HEK293 (cell line): ENCODE results near the gene AKAP5.
A peak's percentile ranks its signal among the peaks of the same experiment; 100 is the strongest.

ENCODE experiments used
- AEBP2 ChIP-seq: fragments of 450-650 bp; formaldehyde crosslinking; IDR thresholded peaks from 2 replicates; pipeline ENCODE4 v1.5.1; 2016; ENCODE audit warnings: missing biosample characterization, missing genetic modification characterization, borderline replicate concordance
- BCL11A ChIP-seq: fragments of 450-650 bp; formaldehyde crosslinking; IDR thresholded peaks from 2 replicates; pipeline ENCODE4 v1.5.1; 2016; ENCODE audit warnings: low read depth, missing biosample characterization, missing genetic modification characterization
- BCL6B ChIP-seq: fragments of 450-650 bp; formaldehyde crosslinking; IDR thresholded peaks from 2 replicates; pipeline ENCODE4 v1.5.1; 2017; ENCODE audit warnings: missing biosample characterization, missing genetic modification characterization
- CTCF ChIP-seq: fragments of 450-650 bp; formaldehyde crosslinking; IDR thresholded peaks from 2 replicates; pipeline ENCODE4 v1.5.1; 2016; ENCODE audit warnings: missing biosample characterization, missing genetic modification characterization
- HOXD13 ChIP-seq: sonication (generic); formaldehyde crosslinking; IDR thresholded peaks from 2 replicates; pipeline ENCODE4 v1.8.0; 2022; ENCODE audit warnings: missing genetic modification reagents, borderline replicate concordance
- KLF7 ChIP-seq: fragments of 450-650 bp; formaldehyde crosslinking; IDR thresholded peaks from 2 replicates; pipeline ENCODE4 v1.5.1; 2016; ENCODE audit warnings: missing biosample characterization, missing genetic modification characterization, borderline replicate concordance
- MYNN ChIP-seq: fragments of 450-650 bp; formaldehyde crosslinking; IDR thresholded peaks from 2 replicates; pipeline ENCODE4 v1.5.1; 2016; ENCODE audit warnings: missing biosample characterization, missing genetic modification characterization, borderline replicate concordance
- RBAK ChIP-seq: fragments of 450-650 bp; formaldehyde crosslinking; IDR thresholded peaks from 2 replicates; pipeline ENCODE4 v1.5.1; 2016; ENCODE audit warnings: missing biosample characterization, missing genetic modification characterization
- SALL2 ChIP-seq: fragments of 450-650 bp; formaldehyde crosslinking; IDR thresholded peaks from 2 replicates; pipeline ENCODE4 v1.5.0; 2017; ENCODE audit warnings: missing biosample characterization, mild to moderate bottlenecking, missing genetic modification characterization, borderline replicate concordance
- TRIM28 ChIP-seq: IDR thresholded peaks from 2 replicates; pipeline ENCODE4 v1.6.1; 2011; ENCODE audit warnings: low read length, control low read depth, borderline replicate concordance
- ZBTB10 ChIP-seq: fragments of 450-650 bp; formaldehyde crosslinking; IDR thresholded peaks from 2 replicates; pipeline ENCODE4 v1.5.1; 2016; ENCODE audit warnings: missing biosample characterization, missing genetic modification characterization
- ZIC2 ChIP-seq: fragments of 450-650 bp; formaldehyde crosslinking; IDR thresholded peaks from 2 replicates; pipeline ENCODE4 v1.5.1; 2016; ENCODE audit warnings: missing biosample characterization, missing genetic modification characterization
- ZNF138 ChIP-seq: fragments of 450-650 bp; formaldehyde crosslinking; IDR thresholded peaks from 2 replicates; pipeline ENCODE4 v1.5.1; 2016; ENCODE audit warnings: missing biosample characterization, missing genetic modification characterization, borderline replicate concordance
- ZNF16 ChIP-seq: fragments of 450-650 bp; formaldehyde crosslinking; IDR thresholded peaks from 2 replicates; pipeline ENCODE4 v1.5.1; 2016; ENCODE audit warnings: low read depth, missing biosample characterization, missing genetic modification characterization
- ZNF174 ChIP-seq: fragments of 450-650 bp; formaldehyde crosslinking; IDR thresholded peaks from 2 replicates; pipeline ENCODE4 v1.5.0; 2017; ENCODE audit warnings: missing biosample characterization, mild to moderate bottlenecking, missing genetic modification characterization
- ZNF2 ChIP-seq: fragments of 450-650 bp; formaldehyde crosslinking; IDR thresholded peaks from 2 replicates; pipeline ENCODE4 v1.5.1; 2016; ENCODE audit warnings: missing biosample characterization, missing genetic modification characterization
- ZNF23 ChIP-seq: fragments of 450-650 bp; formaldehyde crosslinking; IDR thresholded peaks from 2 replicates; pipeline ENCODE4 v1.5.1; 2016; ENCODE audit warnings: missing biosample characterization, missing genetic modification characterization, borderline replicate concordance
- ZNF311 ChIP-seq: fragments of 450-650 bp; formaldehyde crosslinking; IDR thresholded peaks from 2 replicates; pipeline ENCODE4 v1.5.1; 2017; ENCODE audit warnings: missing biosample characterization, missing genetic modification characterization, borderline replicate concordance
- ZNF341 ChIP-seq: fragments of 450-650 bp; formaldehyde crosslinking; IDR thresholded peaks from 2 replicates; pipeline ENCODE4; 2016; ENCODE audit warnings: low read depth, missing biosample characterization, missing genetic modification characterization
- ZNF354C ChIP-seq: fragments of 450-650 bp; formaldehyde crosslinking; IDR thresholded peaks from 2 replicates; pipeline ENCODE4 v1.5.1; 2016; ENCODE audit warnings: missing biosample characterization, missing genetic modification characterization, low read depth, borderline replicate concordance
- ZNF366 ChIP-seq: fragments of 450-650 bp; formaldehyde crosslinking; conservative IDR thresholded peaks from 2 replicates; pipeline ENCODE4 v1.5.1; 2016; ENCODE audit warnings: missing biosample characterization, missing genetic modification characterization
- ZNF37A ChIP-seq: fragments of 450-650 bp; IDR thresholded peaks from 2 replicates; pipeline ENCODE4 v1.5.1; 2018; ENCODE audit warnings: missing biosample characterization, missing genetic modification characterization
- ZNF501 ChIP-seq: fragments of 450-650 bp; formaldehyde crosslinking; IDR thresholded peaks from 2 replicates; pipeline ENCODE4 v1.5.1; 2016; ENCODE audit warnings: missing biosample characterization, missing genetic modification characterization
- ZNF548 ChIP-seq: fragments of 450-650 bp; formaldehyde crosslinking; IDR thresholded peaks from 2 replicates; pipeline ENCODE4 v1.5.1; 2016; ENCODE audit warnings: missing biosample characterization, missing genetic modification characterization
- ZNF561 ChIP-seq: fragments of 450-650 bp; IDR thresholded peaks from 2 replicates; pipeline ENCODE4 v1.5.1; 2018; ENCODE audit warnings: missing biosample characterization, missing genetic modification characterization, borderline replicate concordance
- ZNF626 ChIP-seq: fragments of 450-650 bp; sonication (Bioruptor Pico); formaldehyde crosslinking; IDR thresholded peaks from 2 replicates; pipeline ENCODE4 v1.5.1; 2018; ENCODE audit warnings: missing biosample characterization, missing genetic modification characterization, inconsistent platforms
- ZNF629 ChIP-seq: fragments of 450-650 bp; formaldehyde crosslinking; IDR thresholded peaks from 2 replicates; pipeline ENCODE4 v1.5.1; 2017; ENCODE audit warnings: missing biosample characterization, missing genetic modification characterization
- ZNF645 ChIP-seq: fragments of 450-650 bp; formaldehyde crosslinking; IDR thresholded peaks from 2 replicates; pipeline ENCODE4; 2016; ENCODE audit warnings: missing biosample characterization, missing genetic modification characterization

AKAP5 gene

GRCh38 chr14:64501411-64502171 is 36.3 kb downstream of the AKAP5 start (continued):
- TF ChIP-seq CTCF (no peak), ZNF37A (tag by site-specific recombination) (no peak), ZNF138 (tag by site-specific recombination) (no peak), ZNF174 (tag by site-specific recombination) (no peak), ZNF626 (tag by site-specific recombination) (no peak), ZBTB10 (tag by site-specific recombination) (no peak), ZNF366 (tag by site-specific recombination) (0 out of 2 replicates have a peak, but pooled peaks have one; percentile 30), ZNF501 (tag by site-specific recombination) (no peak), ZNF354C (no peak), RBAK (no peak), ZNF548 (tag by site-specific recombination) (no peak), TRIM28 (peak; percentile 98), ZNF2 (tag by site-specific recombination) (no peak), ZNF645 (tag by site-specific recombination) (no peak), ZNF561 (tag by site-specific recombination) (no peak), ZNF16 (tag by site-specific recombination) (no peak), AEBP2 (tag by site-specific recombination) (no peak), ZNF341 (tag by site-specific recombination) (peak; percentile 96), MYNN (tag by site-specific recombination) (no peak), ZIC2 (tag by site-specific recombination) (peak; percentile 23; the same call in 1 of the 2 replicates), ZNF311 (tag by site-specific recombination) (no peak), KLF7 (tag by site-specific recombination) (no peak), BCL6B (no peak), ZNF23 (no peak), HOXD13 (CRISPR knock-in tag) (no peak), SALL2 (tag by site-specific recombination) (no peak), BCL11A (no peak), ZNF629 (tag by site-specific recombination) (no peak)
- TF ChIP-seq, all 188 proteins: peak for 20
